ENCODE measurements around the gene FYB1. TPM values are rescaled to one million over a fixed set of nuclear protein-coding genes. Genes with fewer than 3 reads are reported as not detected.

Gene FYB1
- polyA plus RNA-seq, 3 donors, result 75.3 to 141 (median 118) TPM

GRCh38 chr5:39220280-39221030, 1.1 kb upstream of the FYB1 start:
- Mint-ChIP-seq H3K27ac (peak overlapping the region; percentile 91 to 98 (median 95)), H3K27me3 (ENCODE audit: low read depth in 3 of 3) (peaks cover 0 to 1% (median 0%) of the 10 kb centered on the region in 3 donors), H3K4me3 (no peak overlapping the region), H3K36me3 (peaks cover 26 to 42% of the 10 kb centered on the region in 2 donors), H3K9me3 (peaks cover 0 to 7% (median 3%) of the 10 kb centered on the region in 7 donors), H3K4me1 (peaks cover 79% of the 10 kb centered on the region)
- DNase-seq, result no peak
- Histone ChIP-seq H3K36me3 (replicated peaks in 1 of 2; ENCODE audit: control insufficient read depth in 1 of 2, insufficient read depth in 2 of 2, low read length in 2 of 2) (peaks cover 0 to 17% of the 10 kb centered on the region in 2 donors), H3K79me2 (ENCODE audit: insufficient read depth, low read length) (peaks cover 65% of the 10 kb centered on the region), H3K4me1 (ENCODE audit: control insufficient read depth in 1 of 2, insufficient read depth in 2 of 2, low read length in 2 of 2) (peaks cover 85 to 87% of the 10 kb centered on the region in 2 donors), H3K4me2 (replicated peaks; ENCODE audit: extremely low read depth, low read length, poor library complexity, severe bottlenecking) (no peak overlapping the region), H4K20me1 (ENCODE audit: insufficient read depth, low read length) (peaks cover 29% of the 10 kb centered on the region), H3K9ac (ENCODE audit: insufficient read depth, low read length, poor library complexity, severe bottlenecking) (no peak overlapping the region), H3K4me3 (replicated peaks in 1 of 3; ENCODE audit: low read depth in 2 of 3, low read length in 3 of 3) (peak overlapping the region in 1 of 3 experiments; percentile 81), H3K27ac (ENCODE audit: low read depth in 1 of 2, low read length in 2 of 2) (peak overlapping the region; percentile 68 to 86), H3K9me3 (replicated peaks in 1 of 2; ENCODE audit: control insufficient read depth in 1 of 2, insufficient read depth in 1 of 2, low read length in 2 of 2) (no peaks in the 10 kb centered on the region), H2AFZ (ENCODE audit: insufficient read depth, low read depth, low read length, poor library complexity, severe bottlenecking) (no peak overlapping the region), H3K27me3 (ENCODE audit: control insufficient read depth in 2 of 2, insufficient read depth in 2 of 2, low read length in 2 of 2) (no peaks in the 10 kb centered on the region)
- WGBS (ENCODE audit: insufficient coverage), result no CpG with 5 or more reads among the region's 4 CpGs
- TF ChIP-seq, protein P1, sequence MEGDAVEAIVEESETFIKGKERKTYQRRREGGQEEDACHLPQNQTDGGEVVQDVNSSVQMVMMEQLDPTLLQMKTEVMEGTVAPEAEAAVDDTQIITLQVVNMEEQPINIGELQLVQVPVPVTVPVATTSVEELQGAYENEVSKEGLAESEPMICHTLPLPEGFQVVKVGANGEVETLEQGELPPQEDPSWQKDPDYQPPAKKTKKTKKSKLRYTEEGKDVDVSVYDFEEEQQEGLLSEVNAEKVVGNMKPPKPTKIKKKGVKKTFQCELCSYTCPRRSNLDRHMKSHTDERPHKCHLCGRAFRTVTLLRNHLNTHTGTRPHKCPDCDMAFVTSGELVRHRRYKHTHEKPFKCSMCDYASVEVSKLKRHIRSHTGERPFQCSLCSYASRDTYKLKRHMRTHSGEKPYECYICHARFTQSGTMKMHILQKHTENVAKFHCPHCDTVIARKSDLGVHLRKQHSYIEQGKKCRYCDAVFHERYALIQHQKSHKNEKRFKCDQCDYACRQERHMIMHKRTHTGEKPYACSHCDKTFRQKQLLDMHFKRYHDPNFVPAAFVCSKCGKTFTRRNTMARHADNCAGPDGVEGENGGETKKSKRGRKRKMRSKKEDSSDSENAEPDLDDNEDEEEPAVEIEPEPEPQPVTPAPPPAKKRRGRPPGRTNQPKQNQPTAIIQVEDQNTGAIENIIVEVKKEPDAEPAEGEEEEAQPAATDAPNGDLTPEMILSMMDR (IDR thresholded peaks at IDR 0.05), result no peak
- intact Hi-C loops (cut with micrococcal nuclease), result loop anchor here in 1 of 2 donors (5.0 kb wide), 1 partner anchor 37 kb away; no protein-coding TSS in a partner anchor

DNA sequence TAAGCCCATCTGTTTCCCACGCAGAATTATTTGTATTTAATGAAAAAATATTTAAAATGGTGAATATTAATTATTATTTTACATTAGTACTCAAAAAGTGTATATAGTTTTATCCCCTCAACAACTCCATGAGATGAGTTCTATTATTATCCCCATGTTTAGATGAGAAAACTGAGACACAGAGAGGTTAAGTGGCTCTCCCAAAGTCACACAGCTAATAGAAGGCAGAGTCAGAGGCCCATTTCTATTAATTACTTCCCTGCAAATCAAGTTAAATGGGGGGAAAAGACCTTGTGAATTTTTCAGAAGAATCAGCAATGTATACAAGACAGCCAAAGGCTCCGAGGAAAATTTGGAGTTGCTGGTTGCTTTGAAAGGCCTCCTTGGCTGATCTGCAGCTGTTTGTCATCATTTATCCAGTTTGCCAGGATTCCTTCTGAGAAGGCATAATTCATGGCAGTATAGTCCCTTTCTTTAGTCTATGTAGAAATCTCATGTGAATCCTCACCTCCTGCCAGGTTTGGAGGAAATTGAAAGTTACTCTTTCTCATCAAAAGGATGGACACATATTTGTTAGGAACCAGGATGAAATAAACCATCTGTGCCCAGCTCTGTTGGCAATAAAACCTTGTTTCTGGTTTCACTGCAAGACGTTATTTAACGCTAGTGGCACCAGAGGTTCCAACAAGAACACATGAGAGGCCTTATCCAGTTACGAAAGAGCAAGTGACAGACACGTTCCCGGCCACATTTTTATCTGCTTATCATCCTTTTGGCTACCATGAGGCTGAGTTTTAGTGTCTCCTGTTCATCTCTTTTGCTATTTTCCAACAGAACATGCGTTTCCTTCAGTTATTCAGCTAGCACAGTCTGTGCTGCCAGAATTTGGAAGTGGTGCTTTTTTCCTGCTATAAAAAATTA, 621 bp downstream of the FYB1 start:
- Histone ChIP-seq H2AFZ (ENCODE audit: insufficient read depth, low read depth, low read length, poor library complexity, severe bottlenecking) (no peak overlapping the region), H3K4me3 (replicated peaks in 1 of 3; ENCODE audit: low read depth in 2 of 3, low read length in 3 of 3) (peak overlapping the region; percentile 69 to 88 (median 81))
- H3K4me3 Mint-ChIP-seq, result peak overlapping the region; percentile 90 to 98

More for the DNA sequence above, 621 bp downstream of the FYB1 start:
- Mint-ChIP-seq H3K27me3 (ENCODE audit: low read depth in 3 of 3) (peaks cover 0 to 1% (median 0%) of the 10 kb centered on the region in 3 donors), H3K9me3 (peaks cover 0 to 7% (median 3%) of the 10 kb centered on the region in 7 donors), H3K4me1 (peaks cover 77% of the 10 kb centered on the region), H3K36me3 (peaks cover 35 to 51% of the 10 kb centered on the region in 2 donors), H3K27ac (peak overlapping the region; percentile 91 to 98 (median 95))
- Histone ChIP-seq H4K20me1 (ENCODE audit: insufficient read depth, low read length) (peaks cover 46% of the 10 kb centered on the region), H3K9me3 (replicated peaks in 1 of 2; ENCODE audit: control insufficient read depth in 1 of 2, insufficient read depth in 1 of 2, low read length in 2 of 2) (no peaks in the 10 kb centered on the region), H3K4me2 (replicated peaks; ENCODE audit: extremely low read depth, low read length, poor library complexity, severe bottlenecking) (peak overlapping the region; percentile 98), H3K9ac (ENCODE audit: insufficient read depth, low read length, poor library complexity, severe bottlenecking) (peak overlapping the region; percentile 53), H3K27me3 (ENCODE audit: control insufficient read depth in 2 of 2, insufficient read depth in 2 of 2, low read length in 2 of 2) (no peaks in the 10 kb centered on the region), H3K36me3 (replicated peaks in 1 of 2; ENCODE audit: control insufficient read depth in 1 of 2, insufficient read depth in 2 of 2, low read length in 2 of 2) (peaks cover 0 to 29% of the 10 kb centered on the region in 2 donors), H3K79me2 (ENCODE audit: insufficient read depth, low read length) (peaks cover 82% of the 10 kb centered on the region), H3K4me1 (ENCODE audit: control insufficient read depth in 1 of 2, insufficient read depth in 2 of 2, low read length in 2 of 2) (peaks cover 83 to 87% of the 10 kb centered on the region in 2 donors), H3K27ac (ENCODE audit: low read depth in 1 of 2, low read length in 2 of 2) (peak overlapping the region; percentile 68 to 86)
- 2% methylated on average over 6 of the region's 8 CpGs for WGBS (ENCODE audit: insufficient coverage)
- DNase-seq, result peak; percentile 41 to 57 (median 50)
- intact Hi-C loops (cut with micrococcal nuclease), result loop anchor here (2.0 to 5.0 kb wide), 3 partner anchors 39 to 64 kb away; no protein-coding TSS in a partner anchor
- TF ChIP-seq, protein P1 (IDR thresholded peaks at IDR 0.05), result no peak

Measured in CD14-positive monocyte (primary cell).